PC-9 (cell line): Measurements from ENCODE around the gene ZDHHC14.

Experiments
- EZH2 ChIP-seq: fragments of 200-600 bp; sonication (generic); IDR thresholded peaks from 2 replicates; pipeline ENCODE4 v1.8.0; 2017; ENCODE audit warnings: antibody characterized with exemption, low read depth
- TF ChIP-seq, protein P1 (sequence below): fragments of 200-600 bp; sonication (generic); conservative IDR thresholded peaks from 2 replicates; pipeline ENCODE4 v1.6.1; 2017; ENCODE audit warnings: mixed run types, antibody characterized with exemption, mild to moderate bottlenecking, moderate library complexity

DNA sequence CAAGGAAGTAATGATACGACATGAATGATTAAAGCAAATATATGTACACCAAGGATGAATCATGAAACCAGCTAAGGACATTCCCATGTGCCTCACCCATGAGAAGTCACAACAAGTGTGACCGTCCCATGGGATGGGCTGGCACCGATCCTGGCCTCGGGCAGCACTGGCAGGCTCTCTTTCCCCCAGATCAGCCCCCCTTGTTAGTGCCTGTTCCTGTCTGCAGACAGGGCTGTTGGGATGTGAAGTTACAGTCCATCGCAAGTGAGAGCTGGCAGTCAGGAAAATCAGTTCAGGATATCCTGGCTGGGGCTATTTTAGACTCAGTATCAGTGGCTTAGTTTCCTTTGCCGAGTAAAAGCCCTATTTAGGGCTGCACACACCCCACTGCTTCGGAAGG lies 312.9 kb downstream of the ZDHHC14 start:
- TF ChIP-seq, protein P1, sequence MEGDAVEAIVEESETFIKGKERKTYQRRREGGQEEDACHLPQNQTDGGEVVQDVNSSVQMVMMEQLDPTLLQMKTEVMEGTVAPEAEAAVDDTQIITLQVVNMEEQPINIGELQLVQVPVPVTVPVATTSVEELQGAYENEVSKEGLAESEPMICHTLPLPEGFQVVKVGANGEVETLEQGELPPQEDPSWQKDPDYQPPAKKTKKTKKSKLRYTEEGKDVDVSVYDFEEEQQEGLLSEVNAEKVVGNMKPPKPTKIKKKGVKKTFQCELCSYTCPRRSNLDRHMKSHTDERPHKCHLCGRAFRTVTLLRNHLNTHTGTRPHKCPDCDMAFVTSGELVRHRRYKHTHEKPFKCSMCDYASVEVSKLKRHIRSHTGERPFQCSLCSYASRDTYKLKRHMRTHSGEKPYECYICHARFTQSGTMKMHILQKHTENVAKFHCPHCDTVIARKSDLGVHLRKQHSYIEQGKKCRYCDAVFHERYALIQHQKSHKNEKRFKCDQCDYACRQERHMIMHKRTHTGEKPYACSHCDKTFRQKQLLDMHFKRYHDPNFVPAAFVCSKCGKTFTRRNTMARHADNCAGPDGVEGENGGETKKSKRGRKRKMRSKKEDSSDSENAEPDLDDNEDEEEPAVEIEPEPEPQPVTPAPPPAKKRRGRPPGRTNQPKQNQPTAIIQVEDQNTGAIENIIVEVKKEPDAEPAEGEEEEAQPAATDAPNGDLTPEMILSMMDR = no peak
- no peak for TF ChIP-seq EZH2
